H1 (cell line): ENCODE measurements around the gene PNPLA1. TPM values are rescaled to one million over a fixed set of nuclear protein-coding genes. Genes with fewer than 3 reads are reported as not detected.

Experiments used
- SRF ChIP-seq: IDR thresholded peaks from 2 replicates; pipeline ENCODE4 v1.6.1; 2011; ENCODE audit warnings: mild to moderate bottlenecking, low read depth, low read length, moderate library complexity
- polyA plus RNA-seq, 7 experiments: library from polyadenylated mRNA; depleted of rRNA in 3 of 7; stranded (reverse) in 5 of 7; unstranded in 2 of 7; fragments of >200 nt in 5 of 7; fragments of 200-250 nt in 2 of 7; gene quantifications; 1 replicate in 5 of 7; 2 replicates in 1 of 7; 4 replicates in 1 of 7; pipeline versions ENCODE4 v1.2.1 to v1.2.3, GENCODE V29; 2011 to 2013; ENCODE audit warnings: missing spikeins in 2 of 7, mixed read lengths in 2 of 7
- total RNA-seq: library from RNA; stranded (reverse); fragmentation: NEBNext Ultra II Directional; extraction: Animal tissue kit (Norgen Biotek cat#: 25700); gene quantifications from 2 replicates; pipeline ENCODE4 v1.2.1, GENCODE V29; 2021

PNPLA1 gene
- total and polyA plus RNA-seq, 2 of the 8 experiments (the other 6 are each of a cell fraction or from before 2014, with no cell fraction given): not detected

DNA sequence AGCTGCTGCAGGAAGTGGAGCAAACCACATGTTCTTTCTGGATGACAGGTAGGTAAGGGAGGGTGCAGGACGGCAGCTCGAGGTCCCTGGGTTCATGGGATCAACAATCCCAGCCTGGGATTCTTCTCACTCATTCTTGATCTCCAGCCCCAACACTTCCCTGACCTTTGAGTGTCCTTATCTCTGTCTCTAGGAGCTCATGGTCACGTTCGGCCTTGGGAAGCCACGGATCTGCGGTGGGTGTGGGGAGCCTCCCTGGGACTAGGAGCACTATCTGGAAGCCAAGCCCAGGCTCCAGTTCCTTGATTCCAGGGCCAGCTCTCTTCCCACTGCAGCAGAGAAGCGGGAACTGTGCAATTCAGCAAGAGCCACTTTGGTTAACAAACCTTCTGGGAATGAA is 39.3 kb downstream of the PNPLA1 start (continued):
- no peak for TF ChIP-seq SRF
